Kasumi-1 (cell line): Measurements from ENCODE around the gene PAQR7.
A peak's percentile ranks its signal among the peaks of the same experiment; 100 is the strongest.
"Not testable (repeated sequence)": the region's sequence is repeated elsewhere in the genome, so short reads cannot be mapped to it uniquely, and the experiment has no call there.

Experiments
- DNase-seq, 2 experiments: peaks; one replicate each; lab custom pipeline; 2025; lab: John Stamatoyannopoulos, UW

Gene PAQR7

GRCh38 chr1:25844536-25845337 lies 30.8 kb downstream of the PAQR7 start:
- DNase-seq, result no peak

- DNase-seq, result no peak
These were observed 32.0 kb downstream of the PAQR7 start for GRCh38 chr1:25843483-25843882.

- DNase-seq, result not testable (repeated sequence)
These were observed 35.7 kb downstream of the PAQR7 start for GRCh38 chr1:25839808-25840207.

- DNase-seq, result peak; percentile 16 to 42
These were observed 38.1 kb downstream of the PAQR7 start for GRCh38 chr1:25837262-25837875.

- DNase-seq, result no peak
These were observed 38.8 kb downstream of the PAQR7 start for GRCh38 chr1:25836695-25837094.

- DNase-seq, result no peak
These were observed 40.6 kb downstream of the PAQR7 start for GRCh38 chr1:25834894-25835293.

- no peak for DNase-seq
These were observed 42.4 kb downstream of the PAQR7 start for GRCh38 chr1:25833158-25833557.

- DNase-seq, result no peak
These were observed 43.0 kb downstream of the PAQR7 start for GRCh38 chr1:25832336-25833037.

GRCh38 chr1:25831569-25832196 lies 43.8 kb downstream of the PAQR7 start:
- DNase-seq, result peak; percentile 88 to 91

GRCh38 chr1:25829046-25829445 lies 46.5 kb downstream of the PAQR7 start:
- DNase-seq, result no peak

- DNase-seq, result no peak
These were observed 47.0 kb downstream of the PAQR7 start for GRCh38 chr1:25828491-25828890.

- DNase-seq, result no peak
These were observed 48.9 kb downstream of the PAQR7 start for GRCh38 chr1:25826571-25826970.

- DNase-seq, result peak in 1 of 2 experiments; percentile 2
These were observed 49.9 kb downstream of the PAQR7 start for GRCh38 chr1:25825605-25826004.

GRCh38 chr1:25821630-25822091 lies 53.8 kb downstream of the PAQR7 start:
- no peak for DNase-seq

- DNase-seq, result peak; percentile 25 to 38
These were observed 54.4 kb downstream of the PAQR7 start for GRCh38 chr1:25821112-25821476.

GRCh38 chr1:25820247-25821111 lies 55.0 kb downstream of the PAQR7 start:
- DNase-seq, result peak; percentile 67 to 76

GRCh38 chr1:25819491-25820246 lies 55.8 kb downstream of the PAQR7 start, which contains the start of gene MTFR1L:
TSS of gene MTFR1L (plus strand) at chr1:25819954. CDS start at chr1:25823105, 3,151 bp downstream.
- DNase-seq, result peak; percentile 78 to 80

- no peak for DNase-seq
These were observed 56.9 kb downstream of the PAQR7 start for GRCh38 chr1:25818569-25818968.

GRCh38 chr1:25817840-25818501 lies 57.5 kb downstream of the PAQR7 start:
- no peak for DNase-seq
